HCT116 (cell line): ENCODE measurements around the gene DPF3. TPM values are rescaled to one million over a fixed set of nuclear protein-coding genes. Genes with fewer than 3 reads are reported as not detected.

Experiments used
- ATAC-seq: fragments of 200-7000 bp; cut with Tn5 transposase; 2 replicates; pipeline ENCODE4 v1.9.1; 2020; ENCODE audit warnings: mild to moderate bottlenecking, moderate library complexity
- BruUV-seq: library from RNA; stranded (reverse); fragments of 400-500 nt; replicated peaks from 2 replicates; lab custom pipeline; 2021; lab: Mats Ljungman, UMichigan
- CTCF ChIA-PET: fragments of 300-600 bp; sonication (Branson Sonifier 250); formaldehyde crosslinking; loops from one replicate; lab custom pipeline; 2021; ENCODE audit warnings: antibody characterized with exemption; lab: Charles Lee
- POLR2A ChIA-PET: fragments of 300-600, 350-600 bp; sonication (Branson Sonifier 250); formaldehyde crosslinking; loops from one replicate; lab custom pipeline; 2021; ENCODE audit warnings: antibody characterized with exemption; lab: Charles Lee
- RAD21 ChIA-PET, 2 experiments: fragments of 300-600 bp; sonication (Branson Sonifier 250); formaldehyde crosslinking; loops; one replicate each; lab custom pipeline; 2023; ENCODE audit warnings: low total read pairs in 2 of 2; ENCODE audit not compliant: uncharacterized antibody in 2 of 2, unreplicated experiment in 2 of 2, low non-redundant PET in 1 of 2; lab: Charles Lee
- DNase-seq: peaks from one replicate; pipeline ENCODE4 v3.0.0-alpha.2; 2010; ENCODE audit warnings: low read depth, low spot score
- H2AFZ ChIP-seq: fragments of 200-600 bp; shearing (Covaris generic), sonication (generic); 2 replicates; pipeline ENCODE4 v1.6.1; 2017; ENCODE audit warnings: low read depth, mixed run types, mixed read lengths, antibody characterized with exemption, low read length; ENCODE audit not compliant: poor library complexity, severe bottlenecking
- H3K27ac ChIP-seq: 2 replicates; pipeline ENCODE4 v1.5.1; 2012; ENCODE audit warnings: low read depth, low read length
- H3K27me3 ChIP-seq: fragments of 200-600 bp; sonication (generic); 2 replicates; pipeline ENCODE4 v1.6.1; 2016; ENCODE audit warnings: mixed run types, low read length, mixed read lengths; ENCODE audit not compliant: insufficient read depth
- H3K36me3 ChIP-seq, 2 experiments: fragments of 200-500 bp in 1 of 2; fragments of 200-600 bp in 1 of 2; sonication (Bioruptor generic) in 1 of 2; sonication (generic) in 1 of 2; 2 replicates each; pipeline versions ENCODE4 v1.5.1 to v1.6.1; 2014 to 2016; ENCODE audit warnings: low read length in 2 of 2, inconsistent platforms in 1 of 2, mixed read lengths in 1 of 2, mixed run types in 1 of 2; ENCODE audit not compliant: insufficient read depth in 2 of 2, control insufficient read depth in 1 of 2
- H3K4me1 ChIP-seq, 2 experiments: fragments of 200-600 bp in 1 of 2; sonication (generic) in 1 of 2; 2 replicates each; pipeline versions ENCODE4 v1.5.1 to v1.6.1; 2012 to 2017; ENCODE audit warnings: low read length in 2 of 2, inconsistent platforms in 1 of 2, mild to moderate bottlenecking in 1 of 2, mixed read lengths in 1 of 2, mixed run types in 1 of 2, moderate library complexity in 1 of 2; ENCODE audit not compliant: insufficient read depth in 2 of 2, control insufficient read depth in 1 of 2
- H3K4me2 ChIP-seq: fragments of 200-600 bp; sonication (generic); 2 replicates; pipeline ENCODE4 v1.6.1; 2017; ENCODE audit warnings: mixed run types, low read length, mixed read lengths
- H3K4me3 ChIP-seq, 2 experiments: fragments of 200-600 bp in 1 of 2; sonication (generic) in 1 of 2; replicated peaks in 1 of 2; 2 replicates each; pipeline ENCODE4 v1.5.1; 2011 to 2016; ENCODE audit warnings: low read length in 2 of 2, control low read depth in 1 of 2, low read depth in 1 of 2, mild to moderate bottlenecking in 1 of 2, mixed read lengths in 1 of 2, mixed run types in 1 of 2
- H3K79me2 ChIP-seq: fragments of 200-600 bp; sonication (generic); 2 replicates; pipeline ENCODE4 v1.6.1; 2017; ENCODE audit warnings: mild to moderate bottlenecking, mixed run types, low read length, moderate library complexity, mixed read lengths; ENCODE audit not compliant: insufficient read depth
- H3K9ac ChIP-seq: fragments of 200-600 bp; sonication (generic); 2 replicates; pipeline ENCODE4 v1.6.1; 2016; ENCODE audit warnings: low read length, mixed read lengths
- H3K9me2 ChIP-seq: fragments of 200-600 bp; sonication (generic), shearing (Covaris generic); 2 replicates; pipeline ENCODE4 v1.6.1; 2017; ENCODE audit warnings: mixed run types, mild to moderate bottlenecking, moderate library complexity; ENCODE audit not compliant: insufficient read depth
- H3K9me3 ChIP-seq, 2 experiments: fragments of 200-500 bp in 1 of 2; fragments of 200-600 bp in 1 of 2; sonication (Bioruptor generic) in 1 of 2; sonication (generic) in 1 of 2; 2 replicates each; pipeline ENCODE4 v1.6.1; 2014 to 2017; ENCODE audit warnings: low read length in 2 of 2, mixed read lengths in 2 of 2, inconsistent platforms in 1 of 2, low read depth in 1 of 2, mild to moderate bottlenecking in 1 of 2, mixed run types in 1 of 2, moderate library complexity in 1 of 2; ENCODE audit not compliant: control insufficient read depth in 1 of 2, insufficient read depth in 1 of 2
- H4K20me1 ChIP-seq: fragments of 200-600 bp; sonication (generic), shearing (Covaris generic); 2 replicates; pipeline ENCODE4 v1.6.1; 2017; ENCODE audit warnings: mixed run types, mild to moderate bottlenecking, moderate library complexity; ENCODE audit not compliant: insufficient read depth
- CBX3 ChIP-seq: IDR thresholded peaks from 2 replicates; pipeline ENCODE4 v1.6.1; 2012; ENCODE audit warnings: low read depth
- CEBPB ChIP-seq: IDR thresholded peaks from 2 replicates; pipeline ENCODE4 v1.6.1; 2012; ENCODE audit warnings: low read depth
- ELF1 ChIP-seq: IDR thresholded peaks from 2 replicates; pipeline ENCODE4 v1.6.1; 2012; ENCODE audit warnings: low read depth, borderline replicate concordance
- EZH2 ChIP-seq: fragments of 200-600 bp; sonication (generic); IDR thresholded peaks from 2 replicates; pipeline ENCODE4 v1.6.1; 2017; ENCODE audit warnings: antibody characterized with exemption, mixed run types
- EZH2phosphoT487 ChIP-seq: fragments of 200-600 bp; IDR thresholded peaks from 2 replicates; pipeline ENCODE4 v1.6.1; 2018; ENCODE audit warnings: antibody characterized with exemption, borderline replicate concordance
- FOSL1 ChIP-seq: IDR thresholded peaks from 2 replicates; pipeline ENCODE4 v1.6.1; 2012; ENCODE audit warnings: low read depth
- JUND ChIP-seq: IDR thresholded peaks from 2 replicates; pipeline ENCODE4 v1.6.1; 2012
- RAD21 ChIP-seq: IDR thresholded peaks from 2 replicates; pipeline ENCODE4 v1.6.1; 2012; ENCODE audit warnings: low read depth, mild to moderate bottlenecking
- SIN3A ChIP-seq: IDR thresholded peaks from 2 replicates; pipeline ENCODE4 v1.6.1; 2012; ENCODE audit warnings: low read depth
- SP1 ChIP-seq: IDR thresholded peaks from 2 replicates; pipeline ENCODE4 v1.6.1; 2012; ENCODE audit warnings: low read depth
- intact Hi-C: fragments of 100-400 bp; cut with micrococcal nuclease; formaldehyde crosslinking; loops from 2 replicates; pipeline ENCODE4 v1.10.0; 2022
- total RNA-seq: library from RNA; stranded (reverse); gene quantifications from one replicate; pipeline ENCODE4 v1.2.1, GENCODE V29; 2021; ENCODE audit not compliant: unreplicated experiment
- TF ChIP-seq, protein P1 (sequence below): IDR thresholded peaks from 2 replicates; pipeline ENCODE4 v1.6.1; 2011; ENCODE audit warnings: mild to moderate bottlenecking, low read length, moderate library complexity; ENCODE audit not compliant: insufficient replicate concordance; ENCODE audit errors: extremely low read depth
- TF ChIP-seq, protein P2 (sequence below): IDR thresholded peaks from 2 replicates; pipeline ENCODE4 v1.6.1; 2012; ENCODE audit warnings: low read depth

The DPF3 gene
- total RNA-seq, 1 experiment from 2014 or later = 0.27 TPM

DNA sequence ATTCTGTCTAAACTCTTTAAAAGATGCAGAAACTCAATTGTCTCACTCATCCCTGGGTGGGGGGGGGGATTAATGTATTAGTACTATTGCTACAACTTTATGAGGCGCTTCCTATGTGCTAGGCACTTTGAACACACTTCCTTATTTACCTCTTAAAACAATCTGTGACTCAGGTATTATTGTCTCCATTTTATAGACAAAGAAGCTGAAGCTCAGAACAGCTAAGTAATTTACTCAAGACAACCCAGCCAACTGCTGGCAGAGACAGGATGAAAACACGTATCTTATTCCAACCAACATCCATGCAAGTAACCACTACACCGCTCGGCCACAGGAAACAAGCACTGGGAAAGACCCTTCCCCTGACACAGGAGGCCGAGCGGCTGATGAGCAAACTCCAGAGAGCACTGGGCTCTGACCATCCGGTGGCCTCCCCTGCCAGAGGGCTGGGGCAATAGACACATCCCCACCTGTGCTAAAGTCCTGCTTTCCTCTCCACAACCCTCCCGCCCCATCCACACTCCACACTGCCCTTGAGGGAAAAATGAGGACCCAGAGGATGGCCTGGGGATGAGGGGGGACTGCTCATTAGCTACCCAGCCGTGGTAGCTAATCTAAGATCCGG, 244.2 kb downstream of the DPF3 start:
- H3K4me3 ChIP-seq = no peak overlapping the region
- H3K4me2 ChIP-seq = no peak overlapping the region
- H3K9me2 ChIP-seq = no peaks in the 10 kb centered on the region
- no peaks in the 10 kb centered on the region for H3K9me3 ChIP-seq
- ATAC-seq (no peak), DNase-seq (no peak)
- RAD21 ChIA-PET = no interaction called here
- H4K20me1 ChIP-seq = no peaks in the 10 kb centered on the region
- BruUV-seq = no TSS peak
- TF ChIP-seq CBX3 (no peak), EZH2phosphoT487 (no peak), SIN3A (no peak), CEBPB (no peak), SP1 (no peak), JUND (no peak), ELF1 (no peak), RAD21 (no peak), FOSL1 (no peak), EZH2 (no peak)
- TF ChIP-seq, protein P1, sequence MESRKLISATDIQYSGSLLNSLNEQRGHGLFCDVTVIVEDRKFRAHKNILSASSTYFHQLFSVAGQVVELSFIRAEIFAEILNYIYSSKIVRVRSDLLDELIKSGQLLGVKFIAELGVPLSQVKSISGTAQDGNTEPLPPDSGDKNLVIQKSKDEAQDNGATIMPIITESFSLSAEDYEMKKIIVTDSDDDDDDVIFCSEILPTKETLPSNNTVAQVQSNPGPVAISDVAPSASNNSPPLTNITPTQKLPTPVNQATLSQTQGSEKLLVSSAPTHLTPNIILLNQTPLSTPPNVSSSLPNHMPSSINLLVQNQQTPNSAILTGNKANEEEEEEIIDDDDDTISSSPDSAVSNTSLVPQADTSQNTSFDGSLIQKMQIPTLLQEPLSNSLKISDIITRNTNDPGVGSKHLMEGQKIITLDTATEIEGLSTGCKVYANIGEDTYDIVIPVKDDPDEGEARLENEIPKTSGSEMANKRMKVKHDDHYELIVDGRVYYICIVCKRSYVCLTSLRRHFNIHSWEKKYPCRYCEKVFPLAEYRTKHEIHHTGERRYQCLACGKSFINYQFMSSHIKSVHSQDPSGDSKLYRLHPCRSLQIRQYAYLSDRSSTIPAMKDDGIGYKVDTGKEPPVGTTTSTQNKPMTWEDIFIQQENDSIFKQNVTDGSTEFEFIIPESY = no peak
- TF ChIP-seq, protein P2, sequence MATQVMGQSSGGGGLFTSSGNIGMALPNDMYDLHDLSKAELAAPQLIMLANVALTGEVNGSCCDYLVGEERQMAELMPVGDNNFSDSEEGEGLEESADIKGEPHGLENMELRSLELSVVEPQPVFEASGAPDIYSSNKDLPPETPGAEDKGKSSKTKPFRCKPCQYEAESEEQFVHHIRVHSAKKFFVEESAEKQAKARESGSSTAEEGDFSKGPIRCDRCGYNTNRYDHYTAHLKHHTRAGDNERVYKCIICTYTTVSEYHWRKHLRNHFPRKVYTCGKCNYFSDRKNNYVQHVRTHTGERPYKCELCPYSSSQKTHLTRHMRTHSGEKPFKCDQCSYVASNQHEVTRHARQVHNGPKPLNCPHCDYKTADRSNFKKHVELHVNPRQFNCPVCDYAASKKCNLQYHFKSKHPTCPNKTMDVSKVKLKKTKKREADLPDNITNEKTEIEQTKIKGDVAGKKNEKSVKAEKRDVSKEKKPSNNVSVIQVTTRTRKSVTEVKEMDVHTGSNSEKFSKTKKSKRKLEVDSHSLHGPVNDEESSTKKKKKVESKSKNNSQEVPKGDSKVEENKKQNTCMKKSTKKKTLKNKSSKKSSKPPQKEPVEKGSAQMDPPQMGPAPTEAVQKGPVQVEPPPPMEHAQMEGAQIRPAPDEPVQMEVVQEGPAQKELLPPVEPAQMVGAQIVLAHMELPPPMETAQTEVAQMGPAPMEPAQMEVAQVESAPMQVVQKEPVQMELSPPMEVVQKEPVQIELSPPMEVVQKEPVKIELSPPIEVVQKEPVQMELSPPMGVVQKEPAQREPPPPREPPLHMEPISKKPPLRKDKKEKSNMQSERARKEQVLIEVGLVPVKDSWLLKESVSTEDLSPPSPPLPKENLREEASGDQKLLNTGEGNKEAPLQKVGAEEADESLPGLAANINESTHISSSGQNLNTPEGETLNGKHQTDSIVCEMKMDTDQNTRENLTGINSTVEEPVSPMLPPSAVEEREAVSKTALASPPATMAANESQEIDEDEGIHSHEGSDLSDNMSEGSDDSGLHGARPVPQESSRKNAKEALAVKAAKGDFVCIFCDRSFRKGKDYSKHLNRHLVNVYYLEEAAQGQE = no peak
- no peaks in the 10 kb centered on the region for H3K4me1 ChIP-seq
- no peak overlapping the region for H3K9ac ChIP-seq
- H3K36me3 ChIP-seq = no peaks in the 10 kb centered on the region
- no peaks in the 10 kb centered on the region for H3K79me2 ChIP-seq
- peaks cover 35% of the 10 kb centered on the region; the same call in 1 of the 2 replicates for H3K27me3 ChIP-seq
- intact Hi-C loops = no loop called here
- CTCF ChIA-PET = no interaction called here
- POLR2A ChIA-PET = no interaction called here
- H2AFZ ChIP-seq = no peak overlapping the region
- no peak overlapping the region for H3K27ac ChIP-seq
